Fibroblast of mammary gland (primary cell): Measurements from ENCODE around the gene BMPR1B.

Source experiments
- DNase-seq: peaks from one replicate; pipeline ENCODE4 v3.0.0-alpha.2; 2010; ENCODE audit warnings: low read depth
- H3K4me3 ChIP-seq: 2 replicates; pipeline ENCODE4 v1.5.1; 2011; ENCODE audit warnings: low read depth, mild to moderate bottlenecking, low read length, moderate library complexity; ENCODE audit not compliant: control insufficient read depth
- CTCF ChIP-seq: conservative IDR thresholded peaks from 2 replicates; pipeline ENCODE4 v1.5.1; 2011; ENCODE audit warnings: low read depth, low read length, inconsistent platforms; ENCODE audit not compliant: control insufficient read depth, insufficient read depth

The BMPR1B gene

GRCh38 chr4:94924566-94924965 lies 166.8 kb downstream of the BMPR1B start:
- peak; percentile 11 for DNase-seq
- TF ChIP-seq CTCF: no peak
- no peak overlapping the region for H3K4me3 ChIP-seq

GRCh38 chr4:94925764-94926347 lies 168.1 kb downstream of the BMPR1B start:
- DNase-seq: no peak
- TF ChIP-seq CTCF: no peak
- no peak overlapping the region for H3K4me3 ChIP-seq

GRCh38 chr4:94926936-94927335 lies 169.2 kb downstream of the BMPR1B start:
- no peak for TF ChIP-seq CTCF
- DNase-seq: no peak
- H3K4me3 ChIP-seq: no peak overlapping the region

- no peak for TF ChIP-seq CTCF
- no peak overlapping the region for H3K4me3 ChIP-seq
- DNase-seq: no peak
Observed at GRCh38 chr4:94927696-94928095, 169.9 kb downstream of the BMPR1B start.

GRCh38 chr4:94929696-94930095 lies 171.9 kb downstream of the BMPR1B start:
- TF ChIP-seq CTCF: no peak
- no peak for DNase-seq
- H3K4me3 ChIP-seq: no peak overlapping the region

GRCh38 chr4:94931626-94932025 lies 173.9 kb downstream of the BMPR1B start:
- TF ChIP-seq CTCF: no peak
- H3K4me3 ChIP-seq: no peak overlapping the region
- no peak for DNase-seq

- DNase-seq: no peak
Observed at GRCh38 chr4:94932366-94932765, 174.6 kb downstream of the BMPR1B start.

More at GRCh38 chr4:94932366-94932765, 174.6 kb downstream of the BMPR1B start:
- no peak overlapping the region for H3K4me3 ChIP-seq
- no peak for TF ChIP-seq CTCF
